Peyer's patch (tissue), 4 donors: ENCODE measurements around the gene SPINDOC. TPM values are rescaled to one million over a fixed set of nuclear protein-coding genes. Genes with fewer than 3 reads are reported as not detected.

Source experiments
- DNase-seq, 3 donors: peaks; one replicate each; pipeline ENCODE4 v3.0.0-alpha.2; 2017 to 2019
- H3K27ac ChIP-seq, 4 donors: fragments of 200-600 bp; sonication (generic); one replicate each; pipeline ENCODE4 v1.5.1; 2016 to 2019
- H3K27me3 ChIP-seq, 2 donors: fragments of 200-600 bp; sonication (generic); one replicate each; pipeline ENCODE4 v1.5.1; 2019
- H3K36me3 ChIP-seq, 3 donors: fragments of 200-600 bp; sonication (generic); one replicate each; pipeline ENCODE4 v1.5.1; 2016 to 2019
- H3K4me1 ChIP-seq, 4 donors: fragments of 200-600 bp; sonication (generic); one replicate each; pipeline ENCODE4 v1.5.1; 2016 to 2019
- H3K4me3 ChIP-seq, 4 donors: fragments of 200-600 bp; sonication (generic); 1 replicate in 3 of 4; 2 replicates in 1 of 4; pipeline ENCODE4 v1.5.1; 2016 to 2019; ENCODE audit warnings: mild to moderate bottlenecking in 1 of 4
- H3K9me3 ChIP-seq, 4 donors: fragments of 200-600 bp; sonication (generic); one replicate each; pipeline ENCODE4 v1.5.1; 2016 to 2019; ENCODE audit warnings: mild to moderate bottlenecking in 1 of 4
- CTCF ChIP-seq, 6 experiments: fragments of 450-650 bp in 4 of 6; fragments of 200-600 bp in 2 of 6; sonication (generic) in 1 of 6; IDR thresholded peaks; one replicate each; pipeline ENCODE4 v1.5.1; 2017 to 2019; ENCODE audit warnings: antibody characterized with exemption in 6 of 6, mild to moderate bottlenecking in 3 of 6, moderate library complexity in 1 of 6
- POLR2A ChIP-seq, 2 donors: fragments of 450-650 bp; IDR thresholded peaks; one replicate each; pipeline ENCODE4 v1.5.1; 2017; ENCODE audit warnings: antibody characterized with exemption in 2 of 2, mild to moderate bottlenecking in 2 of 2, moderate library complexity in 2 of 2
- total RNA-seq, 4 donors: library from RNA; depleted of rRNA; stranded (reverse); fragments of >200 nt; gene quantifications; one replicate each; pipeline ENCODE4 v1.1.0, GENCODE V29; 2016

The SPINDOC gene
- total RNA-seq, 4 donors from 2014 or later: 3.5 to 15.7 (median 6.4) TPM

DNA sequence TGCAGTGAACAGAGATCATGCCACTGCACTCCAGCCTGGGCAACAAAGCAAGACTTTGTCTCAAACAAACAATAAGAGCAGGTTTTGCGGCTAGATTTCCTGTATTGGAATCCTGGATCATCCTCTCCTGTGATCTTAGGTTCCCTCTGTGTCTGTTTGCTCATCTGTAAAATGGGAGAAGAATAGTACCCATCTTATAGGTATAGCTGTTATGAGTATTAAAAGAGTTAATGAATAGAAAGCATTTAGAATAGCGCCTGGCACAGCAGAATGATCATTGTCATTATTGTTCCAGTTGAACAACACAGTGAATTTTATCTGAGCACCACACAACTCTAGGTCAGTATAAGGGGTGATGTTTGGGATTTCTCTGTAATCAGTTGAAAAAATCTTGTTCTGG lies 36.4 kb downstream of the SPINDOC start:
- peaks cover 0 to 2% (median 0%) of the 10 kb centered on the region in 3 donors for H3K36me3 ChIP-seq
- no peaks in the 10 kb centered on the region for H3K27me3 ChIP-seq
- H3K4me3 ChIP-seq: no peak overlapping the region
- no peak for TF ChIP-seq POLR2A (IDR thresholded peaks at IDR 0.05)
- TF ChIP-seq CTCF (IDR thresholded peaks at IDR 0.05): no peak
- H3K9me3 ChIP-seq: no peaks in the 10 kb centered on the region
- peaks cover 0 to 32% (median 6%) of the 10 kb centered on the region in 4 donors for H3K4me1 ChIP-seq
- H3K27ac ChIP-seq: no peak overlapping the region
- no peak for DNase-seq

- no peaks in the 10 kb centered on the region for H3K36me3 ChIP-seq
- no peak overlapping the region for H3K4me3 ChIP-seq
- H3K9me3 ChIP-seq: no peaks in the 10 kb centered on the region
- H3K4me1 ChIP-seq: peaks cover 0 to 24% (median 7%) of the 10 kb centered on the region in 4 donors
- no peaks in the 10 kb centered on the region for H3K27me3 ChIP-seq
- TF ChIP-seq CTCF (IDR thresholded peaks at IDR 0.05) (no peak), POLR2A (IDR thresholded peaks at IDR 0.05) (no peak)
- DNase-seq: no peak
- H3K27ac ChIP-seq: peak overlapping the region in 1 of 4 donors; percentile 36
Measured at GRCh38 chr11:63850920-63851319, 37.7 kb downstream of the SPINDOC start.

DNA sequence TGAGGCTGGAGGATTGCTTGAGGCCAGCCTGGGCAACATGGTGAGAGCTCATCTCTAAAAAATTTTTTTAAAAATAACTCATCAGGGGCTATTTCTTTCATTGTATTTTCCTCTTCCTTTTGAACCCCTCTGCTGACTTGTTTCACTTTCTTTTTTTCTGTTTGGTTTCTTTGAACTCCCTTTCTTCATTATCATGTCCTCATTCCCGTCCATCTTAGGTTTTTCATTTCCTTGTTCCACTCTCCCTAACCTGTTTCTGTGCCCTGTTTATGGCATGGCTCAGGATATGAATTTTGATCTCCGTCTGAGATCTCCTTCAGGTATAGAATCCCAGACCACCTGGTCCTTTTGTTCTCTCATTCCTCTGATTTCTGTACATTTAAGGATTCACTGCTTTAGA lies 38.1 kb downstream of the SPINDOC start:
- H3K36me3 ChIP-seq: no peaks in the 10 kb centered on the region
- peak overlapping the region in 1 of 4 donors; percentile 36 for H3K27ac ChIP-seq
- H3K4me3 ChIP-seq: no peak overlapping the region
- peaks cover 0 to 28% (median 7%) of the 10 kb centered on the region in 4 donors for H3K4me1 ChIP-seq
- no peaks in the 10 kb centered on the region for H3K27me3 ChIP-seq
- DNase-seq: no peak
- no peaks in the 10 kb centered on the region for H3K9me3 ChIP-seq
- TF ChIP-seq POLR2A (IDR thresholded peaks at IDR 0.05) (no peak), CTCF (IDR thresholded peaks at IDR 0.05) (no peak)

DNA sequence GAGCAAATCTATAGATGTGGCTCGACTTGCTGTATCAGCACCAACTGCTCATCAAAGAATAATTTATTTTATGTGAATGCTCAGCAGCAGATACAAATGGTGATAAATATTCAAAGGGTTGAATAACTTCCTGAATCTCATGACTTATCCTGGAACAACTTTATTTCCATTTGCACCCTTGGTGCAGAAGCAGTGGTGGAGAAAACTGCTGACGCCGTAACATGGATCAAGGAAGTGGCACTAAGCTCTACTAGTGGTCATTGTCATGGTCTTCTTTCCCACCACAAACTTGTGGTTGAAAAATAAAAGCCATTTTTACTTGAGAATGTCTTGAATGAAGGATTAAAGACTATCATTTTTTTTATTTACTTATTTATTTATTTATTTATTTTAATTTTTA lies 40.2 kb downstream of the SPINDOC start:
- Histone ChIP-seq H3K4me3 (no peak overlapping the region), H3K27ac (no peak overlapping the region), H3K4me1 (peaks cover 0 to 35% (median 10%) of the 10 kb centered on the region in 4 donors), H3K9me3 (no peaks in the 10 kb centered on the region), H3K36me3 (no peaks in the 10 kb centered on the region), H3K27me3 (no peaks in the 10 kb centered on the region)
- TF ChIP-seq POLR2A (IDR thresholded peaks at IDR 0.05) (no peak), CTCF (IDR thresholded peaks at IDR 0.05) (no peak)
- no peak for DNase-seq

DNA sequence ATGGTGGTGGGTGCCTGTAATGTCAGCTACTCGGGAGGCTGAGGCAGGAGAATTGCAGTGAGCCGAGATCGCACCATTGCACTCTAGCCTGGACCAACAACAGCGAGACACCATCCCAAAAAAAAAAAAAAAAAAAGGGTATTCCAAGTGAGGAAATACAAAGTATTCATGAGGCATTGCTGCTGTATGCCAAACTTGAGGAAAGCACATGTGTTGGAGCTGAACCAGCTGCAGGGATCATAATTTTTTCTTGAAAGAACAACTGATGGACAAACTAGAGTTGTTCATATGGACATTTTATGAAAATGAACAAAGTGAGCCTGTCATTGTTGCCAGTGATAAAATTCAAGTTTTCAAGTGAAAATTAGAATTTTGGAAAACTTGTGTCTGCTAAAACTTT lies 41.4 kb downstream of the SPINDOC start:
- H3K9me3 ChIP-seq: no peaks in the 10 kb centered on the region
- H3K27me3 ChIP-seq: no peaks in the 10 kb centered on the region
- no peaks in the 10 kb centered on the region for H3K36me3 ChIP-seq
- H3K4me1 ChIP-seq: peaks cover 0 to 44% (median 10%) of the 10 kb centered on the region in 4 donors
- no peak overlapping the region for H3K4me3 ChIP-seq
- no peak overlapping the region for H3K27ac ChIP-seq
- no peak for DNase-seq
- no peak for TF ChIP-seq CTCF (IDR thresholded peaks at IDR 0.05)
- no peak for TF ChIP-seq POLR2A (IDR thresholded peaks at IDR 0.05)

GRCh38 chr11:63855975-63856374 lies 42.7 kb downstream of the SPINDOC start:
- Histone ChIP-seq H3K27ac (peak overlapping the region in 3 of 4 donors; percentile 1 to 36 (median 36)), H3K27me3 (no peaks in the 10 kb centered on the region), H3K4me1 (peaks cover 0 to 38% (median 8%) of the 10 kb centered on the region in 4 donors), H3K36me3 (peaks cover 0 to 3% (median 0%) of the 10 kb centered on the region in 3 donors), H3K9me3 (no peaks in the 10 kb centered on the region), H3K4me3 (no peak overlapping the region)
- no peak for DNase-seq
- no peak for TF ChIP-seq POLR2A (IDR thresholded peaks at IDR 0.05)
